Measurements from ENCODE around the gene ELOB. TPM values are rescaled to one million over a fixed set of nuclear protein-coding genes. Genes with fewer than 3 reads are reported as not detected.
A peak's percentile ranks its signal among the peaks of the same experiment; 100 is the strongest.

The ELOB gene
- total RNA-seq, 2 donors from 2014 or later, result 318 to 496 TPM

GRCh38 chr16:2784358-2785100 is 7.4 kb upstream of the ELOB start:
- DNase-seq (ENCODE audit: low spot score), result no peak
- no peaks in the 10 kb centered on the region for H3K9me3 ChIP-seq
- no peaks in the 10 kb centered on the region for H3K36me3 ChIP-seq
- no peaks in the 10 kb centered on the region for H3K4me1 ChIP-seq (replicated peaks)
- no peaks in the 10 kb centered on the region for H3K27me3 ChIP-seq (replicated peaks; ENCODE audit: insufficient read depth)
- H3K4me3 ChIP-seq, result peak overlapping the region in 1 of 2 donors; percentile 26
- intact Hi-C loops (cut with DNase I), result no loop called here
- H3K27ac ChIP-seq, result no peak overlapping the region
- no peak for TF ChIP-seq POLR2AphosphoS5 (IDR thresholded peaks at IDR 0.05)
- TF ChIP-seq CTCF (IDR thresholded peaks at IDR 0.05), result no peak
- TF ChIP-seq POLR2A (IDR thresholded peaks at IDR 0.05), result no peak
- 49% methylated on average over 15 of the region's 15 CpGs for WGBS

GRCh38 chr16:2783581-2784357 is 6.7 kb upstream of the ELOB start:
- 93% methylated on average over 15 of the region's 15 CpGs for WGBS
- no peaks in the 10 kb centered on the region for H3K4me1 ChIP-seq (replicated peaks)
- intact Hi-C loops (cut with DNase I), result no loop called here
- DNase-seq (ENCODE audit: low spot score), result no peak
- no peak overlapping the region for H3K4me3 ChIP-seq
- no peaks in the 10 kb centered on the region for H3K36me3 ChIP-seq
- H3K27ac ChIP-seq, result no peak overlapping the region
- no peaks in the 10 kb centered on the region for H3K27me3 ChIP-seq (replicated peaks; ENCODE audit: insufficient read depth)
- TF ChIP-seq POLR2AphosphoS5 (IDR thresholded peaks at IDR 0.05), result no peak
- TF ChIP-seq CTCF (IDR thresholded peaks at IDR 0.05), result no peak
- TF ChIP-seq POLR2A (IDR thresholded peaks at IDR 0.05), result no peak
- H3K9me3 ChIP-seq, result no peaks in the 10 kb centered on the region

- H3K36me3 ChIP-seq, result no peaks in the 10 kb centered on the region
- no peak overlapping the region for H3K27ac ChIP-seq
- no peaks in the 10 kb centered on the region for H3K4me1 ChIP-seq (replicated peaks)
- no peak for DNase-seq (ENCODE audit: low spot score)
- intact Hi-C loops (cut with DNase I), result no loop called here
- no peaks in the 10 kb centered on the region for H3K9me3 ChIP-seq
- H3K4me3 ChIP-seq, result no peak overlapping the region
- no peaks in the 10 kb centered on the region for H3K27me3 ChIP-seq (replicated peaks; ENCODE audit: insufficient read depth)
- 85% methylated on average over 20 of the region's 20 CpGs for WGBS
- TF ChIP-seq POLR2AphosphoS5 (IDR thresholded peaks at IDR 0.05) (no peak), POLR2A (IDR thresholded peaks at IDR 0.05) (no peak), CTCF (IDR thresholded peaks at IDR 0.05) (no peak)
These were observed 5.7 kb upstream of the ELOB start for GRCh38 chr16:2782583-2783351.

GRCh38 chr16:2779978-2780898 is 3.2 kb upstream of the ELOB start:
- TF ChIP-seq POLR2A (IDR thresholded peaks at IDR 0.05) (no peak), CTCF (IDR thresholded peaks at IDR 0.05) (no peak), POLR2AphosphoS5 (IDR thresholded peaks at IDR 0.05) (no peak)
- Histone ChIP-seq H3K27ac (no peak overlapping the region), H3K27me3 (replicated peaks; ENCODE audit: insufficient read depth) (no peaks in the 10 kb centered on the region), H3K4me3 (no peak overlapping the region), H3K4me1 (replicated peaks) (peaks cover 7% of the 10 kb centered on the region), H3K36me3 (no peaks in the 10 kb centered on the region), H3K9me3 (no peaks in the 10 kb centered on the region)
- DNase-seq (ENCODE audit: low spot score), result no peak
- 64% methylated on average over 17 of the region's 17 CpGs for WGBS
- intact Hi-C loops (cut with DNase I), result loop anchor here (5.0 kb wide), 1 partner anchor 87 kb away; no protein-coding TSS in a partner anchor
